K562 (cell line): Measurements from ENCODE around the gene TMPRSS11D. TPM values are rescaled to one million over a fixed set of nuclear protein-coding genes. Genes with fewer than 3 reads are reported as not detected.

Experiments used
- ATAC-seq: fragments of 200-7000 bp; cut with Tn5 transposase; 3 replicates; pipeline ENCODE4 v1.9.1; 2020; ENCODE audit warnings: moderate library complexity
- BruUV-seq: library from RNA; stranded (reverse); fragments of 400-500 nt; replicated peaks from 2 replicates; lab custom pipeline; 2021; lab: Mats Ljungman, UMichigan
- CTCF ChIA-PET: fragments of 300-600 bp; formaldehyde crosslinking; extraction: SDS; loops from one replicate; lab custom pipeline; 2021; ENCODE audit warnings: low intra/inter-chr PET ratio; lab: Yijun Ruan, JAX
- POLR2A ChIA-PET: fragments of 300-600, 350-650 bp; sonication (Branson Sonifier 250); formaldehyde crosslinking; extraction: SDS; loops from one replicate; lab custom pipeline; 2021; ENCODE audit warnings: antibody characterized with exemption, inconsistent platforms; lab: Yijun Ruan, JAX
- DNase-seq, 4 experiments: peaks; one replicate each; pipeline versions ENCODE4 v3.0.0 to v3.0.0-alpha.2; 2011 to 2018; ENCODE audit warnings: low spot score in 3 of 4, mixed read lengths in 3 of 4; ENCODE audit errors: extremely low read depth in 1 of 4
- FAIRE-seq: peaks from 2 replicates; lab custom pipeline; 2011; peaks lifted over from hg19 to GRCh38; lab: Jason Lieb, UNC
- H2AFZ ChIP-seq: 2 replicates; pipeline ENCODE4 v1.6.0; 2011; ENCODE audit warnings: low read depth, low read length, control low read depth, inconsistent platforms
- H3K27ac ChIP-seq: fragments of 200-600 bp; 3 replicates; pipeline ENCODE4 v1.8.0; 2011; ENCODE audit warnings: low read depth, mild to moderate bottlenecking, control low read depth, inconsistent platforms, low read length, moderate library complexity, mixed read lengths; ENCODE audit errors: extremely low read depth
- H3K27me3 ChIP-seq, 2 experiments: fragments of 300-600 bp in 1 of 2; 2 replicates in 1 of 2; 3 replicates in 1 of 2; pipeline versions ENCODE4 v1.6.0 to v1.8.0; 2011; ENCODE audit warnings: inconsistent platforms in 2 of 2, low read length in 2 of 2, mild to moderate bottlenecking in 1 of 2, mixed read lengths in 1 of 2, moderate library complexity in 1 of 2; ENCODE audit not compliant: control insufficient read depth in 2 of 2, insufficient read depth in 2 of 2
- H3K36me3 ChIP-seq: fragments of 300-600 bp; 3 replicates; pipeline ENCODE4 v1.8.0; 2011; ENCODE audit warnings: mild to moderate bottlenecking, low read length, inconsistent platforms; ENCODE audit not compliant: control insufficient read depth, insufficient read depth
- H3K4me1 ChIP-seq, 2 experiments: fragments of 200-600 bp in 1 of 2; replicated peaks in 1 of 2; 2 replicates in 1 of 2; 3 replicates in 1 of 2; pipeline versions ENCODE4 v1.5.1 to v1.8.0; 2011; ENCODE audit warnings: inconsistent platforms in 2 of 2, low read length in 2 of 2, mild to moderate bottlenecking in 1 of 2, mixed read lengths in 1 of 2, moderate library complexity in 1 of 2; ENCODE audit not compliant: control insufficient read depth in 2 of 2, insufficient read depth in 2 of 2
- H3K4me2 ChIP-seq: 2 replicates; pipeline ENCODE4 v1.6.1; 2011; ENCODE audit warnings: low read length, control low read depth, inconsistent platforms, mixed read lengths; ENCODE audit not compliant: insufficient read depth
- H3K4me3 ChIP-seq: fragments of 200-600 bp; sonication (generic), shearing (Covaris generic); 2 replicates; pipeline ENCODE4 v1.5.1; 2016; ENCODE audit warnings: control low read depth, inconsistent platforms
- H3K79me2 ChIP-seq: fragments of 200-600 bp; 3 replicates; pipeline ENCODE4 v1.8.0; 2011; ENCODE audit warnings: low read length, inconsistent platforms; ENCODE audit not compliant: control insufficient read depth, insufficient read depth
- H3K9ac ChIP-seq, 2 experiments: 2 replicates each; pipeline versions ENCODE4 v1.6.0 to v1.6.1; 2011; ENCODE audit warnings: low read depth in 2 of 2, low read length in 2 of 2, control low read depth in 1 of 2, inconsistent platforms in 1 of 2, mild to moderate bottlenecking in 1 of 2, mixed read lengths in 1 of 2; ENCODE audit not compliant: insufficient read depth in 1 of 2
- H3K9me1 ChIP-seq: one replicate; pipeline ENCODE4 v1.6.0; 2011; ENCODE audit warnings: inconsistent platforms, mild to moderate bottlenecking, low read length, moderate library complexity; ENCODE audit not compliant: control insufficient read depth, insufficient read depth
- H3K9me3 ChIP-seq: replicated peaks from 2 replicates; pipeline ENCODE4 v1.5.1; 2011; ENCODE audit warnings: low read depth, low read length, inconsistent platforms; ENCODE audit not compliant: control insufficient read depth, insufficient read depth
- H4K20me1 ChIP-seq: replicated peaks from 2 replicates; pipeline ENCODE4 v1.6.1; 2011; ENCODE audit warnings: low read length, inconsistent platforms, mixed read lengths; ENCODE audit not compliant: control insufficient read depth, insufficient read depth
- MITF ChIP-seq: IDR thresholded peaks from 2 replicates; pipeline ENCODE4 v1.6.1; 2014; ENCODE audit warnings: antibody characterized with exemption
- NR1H2 ChIP-seq: sonication (generic); formaldehyde crosslinking; IDR thresholded peaks from 2 replicates; pipeline ENCODE4 v1.4.0; 2020; ENCODE audit warnings: mild to moderate bottlenecking, missing genetic modification reagents
- PBX2 ChIP-seq, 2 experiments: IDR thresholded peaks in 1 of 2; conservative IDR thresholded peaks in 1 of 2; 2 replicates each; pipeline ENCODE4 v1.6.1; 2016; ENCODE audit warnings: low read depth in 2 of 2, mild to moderate bottlenecking in 1 of 2, missing compliant biosample characterization in 1 of 2, missing genetic modification characterization in 1 of 2, moderate library complexity in 1 of 2
- SMARCE1 ChIP-seq: fragments of 450-650 bp; IDR thresholded peaks from 2 replicates; pipeline ENCODE4 v1.7.1; 2016; ENCODE audit warnings: mild to moderate bottlenecking
- TEAD1 ChIP-seq, 2 experiments: fragments of 450-650 bp in 1 of 2; sonication (generic) in 1 of 2; formaldehyde crosslinking; IDR thresholded peaks; 2 replicates each; pipeline versions ENCODE4 v1.4.0 to v1.8.0; 2020 to 2022; ENCODE audit warnings: mild to moderate bottlenecking in 2 of 2, missing genetic modification reagents in 1 of 2
- TRIM25 ChIP-seq: fragments of 450-650 bp; IDR thresholded peaks from 2 replicates; pipeline ENCODE4 v1.7.0; 2016; ENCODE audit warnings: borderline replicate concordance
- ZBED1 ChIP-seq: IDR thresholded peaks from 2 replicates; pipeline ENCODE4 v1.6.1; 2014
- ZFP1 ChIP-seq: fragments of 450-650 bp; formaldehyde crosslinking; IDR thresholded peaks from 2 replicates; pipeline ENCODE4 v1.4.0; 2020; ENCODE audit warnings: mild to moderate bottlenecking, mixed read lengths
- ZNF224 ChIP-seq: sonication (generic); formaldehyde crosslinking; IDR thresholded peaks from 2 replicates; pipeline ENCODE4 v1.8.0; 2022; ENCODE audit warnings: mild to moderate bottlenecking, missing genetic modification reagents
- ZNF76 ChIP-seq: fragments of 250-450 bp; sonication (Bioruptor Pico); IDR thresholded peaks from 2 replicates; pipeline ENCODE4 v1.4.0; 2020; ENCODE audit warnings: mild to moderate bottlenecking, moderate library complexity, borderline replicate concordance
- WGBS: fragments of 100-300 bp; shearing (Covaris generic); methylation state at CpG from one replicate; pipeline ENCODE4 v1.1.6; 2016; ENCODE audit warnings: low coverage, mixed read lengths; ENCODE audit not compliant: insufficient coverage; ENCODE audit errors: missing lambda C conversion rate; 5-methylcytosine and 5-hydroxymethylcytosine counted together
- in situ Hi-C: fragments of 300-500 bp; cut with MboI; formaldehyde crosslinking; loops from 4 replicates; pipeline ENCODE4 v1.15.0; 2018; ENCODE audit warnings: inconsistent platforms, mixed read lengths
- intact Hi-C: fragments of 100-400 bp; cut with micrococcal nuclease; formaldehyde crosslinking; loops from 2 replicates; pipeline ENCODE4 v1.14.2; 2022
- polyA plus RNA-seq, 8 experiments: library from polyadenylated mRNA; depleted of rRNA in 4 of 8; stranded (reverse) in 5 of 8; unstranded in 3 of 8; fragments of >200 nt; fragmentation: Nextera tagmentation in 2 of 8; fragmentation: Illumina TruSeq in 1 of 8; extraction: Ambion mirVana in 2 of 8; extraction: Trizol in 1 of 8; gene quantifications; 2 replicates each; pipeline versions ENCODE4 v1.2.1 to v1.2.3, GENCODE V29; 2011 to 2014; ENCODE audit warnings: inconsistent platforms in 1 of 8, missing spikeins in 1 of 8
- total RNA-seq, 7 experiments: library from RNA; depleted of rRNA in 6 of 7; stranded (reverse); fragments of >200 nt in 6 of 7; fragmentation: Illumina TruSeq in 2 of 7; extraction: Trizol in 2 of 7; gene quantifications; 2 replicates each; pipeline versions ENCODE4 v1.2.1 to v1.2.3, GENCODE V29; 2011 to 2021; ENCODE audit warnings: low replicate concordance in 1 of 7

TMPRSS11D gene
- total and polyA plus RNA-seq, 9 of the 15 experiments (the other 6 are each of a cell fraction or from before 2014, with no cell fraction given): not detected

- TF ChIP-seq ZBED1 (no peak), SMARCE1 (no peak), PBX2 (CRISPR knock-in tag; IDR thresholded peaks at IDR 0.05; ENCODE audit: low read depth) (no peak), PBX2 (tag; conservative IDR thresholded peaks at IDR 0.05; ENCODE audit: low read depth) (no peak), TEAD1 (CRISPR knock-in tag; IDR thresholded peaks at IDR 0.05) (no peak), TRIM25 (no peak), ZNF76 (no peak), MITF (no peak), ZNF224 (CRISPR knock-in tag) (no peak), NR1H2 (no peak), ZFP1 (no peak)
- no peaks in the 10 kb centered on the region for H3K79me2 ChIP-seq
- no peaks in the 10 kb centered on the region for H4K20me1 ChIP-seq
- no peak overlapping the region for H3K4me3 ChIP-seq
- in situ Hi-C loops (no loop called here), intact Hi-C loops (loop anchor here (2.0 to 10.0 kb wide), 2 partner anchors 186 to 362 kb away; no protein-coding TSS in a partner anchor)
- no peaks in the 10 kb centered on the region for H3K9me1 ChIP-seq
- H3K4me1 ChIP-seq: no peaks in the 10 kb centered on the region
- no peaks in the 10 kb centered on the region for H3K27me3 ChIP-seq
- no peak overlapping the region for H3K4me2 ChIP-seq
- ChIA-PET CTCF (interaction anchor here (0.6 kb wide), 1 partner anchor 65 kb away, joined by 3 read pairs; no protein-coding TSS in a partner anchor), POLR2A (interaction anchor here (1.2 kb wide), 1 partner anchor 11 kb away, joined by 6 read pairs; no protein-coding TSS in a partner anchor)
- H2AFZ ChIP-seq: no peak overlapping the region
- H3K27ac ChIP-seq: no peak overlapping the region
- H3K36me3 ChIP-seq: no peaks in the 10 kb centered on the region
- H3K9ac ChIP-seq: no peak overlapping the region
- no TSS peak for BruUV-seq
- 5% methylated on average over 1 of the region's 1 CpG for WGBS
- DNase-seq (no peak), ATAC-seq (no peak), FAIRE-seq (no peak)
- H3K9me3 ChIP-seq: no peaks in the 10 kb centered on the region
These were observed 26.7 kb upstream of the TMPRSS11D start for GRCh38 chr4:67910585-67910905.
